ENCODE measurements around the gene STK11. TPM values are rescaled to one million over a fixed set of nuclear protein-coding genes. Genes with fewer than 3 reads are reported as not detected.
A peak's percentile ranks its signal among the peaks of the same experiment; 100 is the strongest.

STK11 gene
- total and polyA plus RNA-seq, 2 of the 4 experiments (the other 2 are of a cell fraction): 39.3 to 42.8 TPM

DNA sequence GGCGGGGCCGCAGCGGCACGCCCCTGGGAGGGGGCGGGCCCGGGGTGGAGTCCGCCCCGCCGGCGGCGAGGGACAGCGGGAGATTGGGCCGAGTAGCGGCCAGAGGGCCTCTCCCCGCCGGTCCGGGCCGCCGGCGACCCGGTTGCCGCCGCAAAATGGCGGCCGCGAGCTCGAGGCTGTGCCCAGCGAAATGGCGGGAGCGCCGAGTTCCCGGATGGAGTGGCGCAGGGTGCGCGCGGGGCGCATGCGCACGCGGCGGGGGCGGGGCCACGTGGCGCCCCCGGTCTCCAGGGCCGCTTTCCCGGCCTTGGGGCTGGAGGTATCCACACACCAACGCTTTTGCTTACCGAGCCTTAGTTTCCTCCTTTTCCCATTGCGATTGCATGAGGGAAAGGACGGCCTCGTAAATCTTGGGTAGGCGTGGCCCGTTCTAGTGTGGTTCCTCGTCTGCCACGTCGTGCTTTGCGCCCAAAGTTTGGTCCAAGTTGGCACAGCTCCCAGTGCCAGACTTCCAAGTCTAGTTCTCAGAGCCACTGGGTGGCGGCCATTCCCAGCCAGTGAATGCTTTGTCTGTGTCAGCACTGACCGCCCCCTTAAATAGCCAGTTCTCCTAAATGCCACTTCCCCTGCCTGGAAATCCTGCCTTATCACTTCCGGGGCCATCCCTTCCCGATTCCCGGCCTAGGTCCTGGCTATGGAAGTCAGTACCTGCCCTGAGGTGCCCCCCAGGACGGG, 64.1 kb downstream of the STK11 start (continued):
- TF ChIP-seq MAFK (IDR thresholded peaks at IDR 0.05; ENCODE audit: low read depth, low read length): peak; percentile 61; the same call in 1 of the 2 replicates
- TF ChIP-seq RCOR1 (IDR thresholded peaks at IDR 0.05; ENCODE audit: insufficient replicate concordance, low read length): no peak

DNA sequence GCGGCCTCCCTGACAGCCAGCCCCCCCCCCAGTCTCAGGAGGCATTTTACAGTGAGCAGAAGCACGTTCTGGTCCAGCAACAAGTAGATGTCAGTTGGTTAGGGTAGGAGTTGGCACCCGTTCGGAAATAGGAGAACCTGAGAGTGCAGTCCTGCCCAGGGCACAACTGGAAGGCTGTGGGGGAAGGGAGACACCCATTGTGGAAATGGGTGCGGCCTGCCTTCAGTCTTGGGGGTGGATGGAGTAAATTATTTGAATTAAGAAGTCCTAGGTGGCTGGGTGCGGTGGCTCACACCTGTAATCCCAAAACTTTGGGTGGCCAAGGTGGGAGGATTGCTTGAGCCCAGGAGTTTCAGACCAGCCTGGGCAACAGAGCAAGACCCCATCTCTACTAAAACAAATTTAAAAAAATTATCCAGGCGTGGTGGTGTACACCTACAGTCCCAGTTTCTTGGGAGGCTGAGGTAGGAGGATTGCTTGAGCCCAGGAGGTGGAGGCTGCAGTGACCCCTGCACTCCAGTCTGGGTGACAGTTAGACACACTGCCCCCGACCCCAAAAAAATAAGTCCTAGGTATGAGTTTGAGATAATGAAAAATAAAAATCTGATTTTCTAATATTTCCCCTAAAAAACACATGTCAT, 64.8 kb downstream of the STK11 start:
- H2AK5ac ChIP-seq (ENCODE audit: low read depth, low read length): peak overlapping the region; percentile 97
- no peak overlapping the region for H2BK15ac ChIP-seq (ENCODE audit: low read depth, low read length)
- H3K9me1 ChIP-seq (ENCODE audit: insufficient read depth, low read length): no peaks in the 10 kb centered on the region; the same call in 1 of the 2 replicates
- H2BK5ac ChIP-seq (ENCODE audit: low read depth, low read length, poor library complexity, severe bottlenecking): peak overlapping the region; percentile 89
- H4K5ac ChIP-seq (ENCODE audit: low read depth, low read length): peak overlapping the region; percentile 3
- intact Hi-C loops (cut with micrococcal nuclease): no loop called here
- H2AFZ ChIP-seq (replicated peaks; ENCODE audit: low read length, poor library complexity): peak overlapping the region; percentile 18
- peak overlapping the region; percentile 86 for H3K4me2 ChIP-seq (ENCODE audit: low read depth, low read length)
- H4K8ac ChIP-seq (ENCODE audit: low read depth in 2 of 2, low read length in 2 of 2): peak overlapping the region; percentile 52 to 97
- H2BK120ac ChIP-seq (ENCODE audit: low read depth, low read length): 0 out of 2 replicates have a peak overlapping the region, but pooled peaks have one; percentile 11
- in situ Hi-C loops (cut with MboI; ENCODE audit: low sequenced_read_pairs): no loop called here
- H2AK9ac ChIP-seq (replicated peaks; ENCODE audit: low read depth, low read length, poor library complexity): peak overlapping the region; percentile 94
- BruUV-seq (replicated peaks): no TSS peak
- H3K23ac ChIP-seq (ENCODE audit: low read depth, low read length): peak overlapping the region; percentile 86; the same call in 1 of the 2 replicates
- ChIA-PET POLR2A (ENCODE audit: unreplicated experiment) (no interaction called here), CTCF (interaction anchor here (1.5 to 1.7 kb wide), 2 partner anchors 10 to 26 kb away, joined by 8 to 15 read pairs; no protein-coding TSS in a partner anchor)
- DNase-seq (no peak), ATAC-seq (ENCODE audit: low read depth) (no peak)
- H3K9ac ChIP-seq (ENCODE audit: low read depth, low read length): peak overlapping the region; percentile 80
- peak overlapping the region; percentile 8 for H3K18ac ChIP-seq (ENCODE audit: low read depth, low read length)
- no peaks in the 10 kb centered on the region for H3K27me3 ChIP-seq (ENCODE audit: control insufficient read depth, insufficient read depth, low read length)
- WGBS, 2 experiments (ENCODE audit: extremely low coverage in 2 of 2, insufficient read length in 1 of 2): 33% methylated on average over 3 of the region's 8 CpGs; no CpG with 5 or more reads in 1 of the 2 experiments
- H3K36me3 ChIP-seq (ENCODE audit: control insufficient read depth, insufficient read depth, low read length): peaks cover 44% of the 10 kb centered on the region
- no peak overlapping the region for H2BK20ac ChIP-seq (ENCODE audit: low read depth, low read length)
- peak overlapping the region; percentile 68 for H3K4me3 ChIP-seq (ENCODE audit: insufficient read depth, low read depth, low read length)
- peaks cover 15 to 61% of the 10 kb centered on the region in 2 experiments; a peak in 3 of 4 replicates for H3K79me1 ChIP-seq (ENCODE audit: low read depth in 1 of 2, low read length in 2 of 2)
- peak overlapping the region; percentile 99 for H3K14ac ChIP-seq (replicated peaks; ENCODE audit: low read depth, low read length)
- peak overlapping the region; percentile 75 for H3K27ac ChIP-seq (ENCODE audit: insufficient read depth, low read length)
- peak overlapping the region; percentile 99 for H3K4ac ChIP-seq (ENCODE audit: low read depth, low read length)
- dilution Hi-C loops (cut with HindIII; ENCODE audit: low sequenced_read_pairs, unreplicated experiment): no loop called here
- H4K91ac ChIP-seq (ENCODE audit: insufficient read depth, low read depth, low read length): peak overlapping the region; percentile 98
- TF ChIP-seq, protein P1, sequence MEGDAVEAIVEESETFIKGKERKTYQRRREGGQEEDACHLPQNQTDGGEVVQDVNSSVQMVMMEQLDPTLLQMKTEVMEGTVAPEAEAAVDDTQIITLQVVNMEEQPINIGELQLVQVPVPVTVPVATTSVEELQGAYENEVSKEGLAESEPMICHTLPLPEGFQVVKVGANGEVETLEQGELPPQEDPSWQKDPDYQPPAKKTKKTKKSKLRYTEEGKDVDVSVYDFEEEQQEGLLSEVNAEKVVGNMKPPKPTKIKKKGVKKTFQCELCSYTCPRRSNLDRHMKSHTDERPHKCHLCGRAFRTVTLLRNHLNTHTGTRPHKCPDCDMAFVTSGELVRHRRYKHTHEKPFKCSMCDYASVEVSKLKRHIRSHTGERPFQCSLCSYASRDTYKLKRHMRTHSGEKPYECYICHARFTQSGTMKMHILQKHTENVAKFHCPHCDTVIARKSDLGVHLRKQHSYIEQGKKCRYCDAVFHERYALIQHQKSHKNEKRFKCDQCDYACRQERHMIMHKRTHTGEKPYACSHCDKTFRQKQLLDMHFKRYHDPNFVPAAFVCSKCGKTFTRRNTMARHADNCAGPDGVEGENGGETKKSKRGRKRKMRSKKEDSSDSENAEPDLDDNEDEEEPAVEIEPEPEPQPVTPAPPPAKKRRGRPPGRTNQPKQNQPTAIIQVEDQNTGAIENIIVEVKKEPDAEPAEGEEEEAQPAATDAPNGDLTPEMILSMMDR (conservative IDR thresholded peaks at IDR 0.05; ENCODE audit: low read depth, low read length): no peak
- TF ChIP-seq NFE2L2 (IDR thresholded peaks at IDR 0.05; ENCODE audit: low read depth, low read length) (no peak), CEBPB (IDR thresholded peaks at IDR 0.05; ENCODE audit: low read depth, low read length) (no peak), RAD21 (IDR thresholded peaks at IDR 0.05; ENCODE audit: low read length) (no peak)
- H3K9me3 ChIP-seq (ENCODE audit: control insufficient read depth, insufficient read depth, low read length): no peaks in the 10 kb centered on the region
- H4K20me1 ChIP-seq (ENCODE audit: insufficient read depth, low read length): peaks cover 72% of the 10 kb centered on the region
- peak overlapping the region; percentile 92 for H3K56ac ChIP-seq (ENCODE audit: extremely low read depth, insufficient read depth, low read length)
- peaks cover 42% of the 10 kb centered on the region for H3K4me1 ChIP-seq (ENCODE audit: control insufficient read depth, insufficient read depth, low read length)

Measured in IMR-90 (cell line).